CD4-positive, alpha-beta T cell treated with Interleukin-21 for 1 hour (primary cell): Measurements from ENCODE around the gene TNFRSF19.
A peak's percentile ranks its signal among the peaks of the same experiment; 100 is the strongest.
"Not testable (repeated sequence)": the region's sequence is repeated elsewhere in the genome, so short reads cannot be mapped to it uniquely, and the experiment has no call there.

Experiments used
- DNase-seq: peaks from one replicate; pipeline ENCODE4 v3.0.0-alpha.2; 2020

TNFRSF19 gene

DNA sequence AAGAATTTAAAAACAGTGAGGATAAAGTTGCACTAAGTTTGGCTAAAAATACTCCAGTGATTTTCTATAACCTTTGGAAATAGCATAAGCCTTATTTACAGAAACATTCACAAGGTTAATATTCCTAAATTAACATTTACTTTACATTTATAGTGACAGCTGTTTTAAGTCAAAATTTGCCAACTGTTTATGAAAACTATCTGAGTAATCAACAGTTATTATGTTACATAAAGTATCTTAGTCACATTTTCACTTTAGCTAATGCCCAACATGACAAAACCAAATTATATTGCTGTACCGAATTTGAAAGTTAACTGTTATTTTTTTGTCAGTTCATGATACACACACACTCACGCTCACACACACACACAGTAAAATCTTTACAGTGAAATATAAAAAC, 1.2 kb downstream of the TNFRSF19 start:
- no peak for DNase-seq

DNA sequence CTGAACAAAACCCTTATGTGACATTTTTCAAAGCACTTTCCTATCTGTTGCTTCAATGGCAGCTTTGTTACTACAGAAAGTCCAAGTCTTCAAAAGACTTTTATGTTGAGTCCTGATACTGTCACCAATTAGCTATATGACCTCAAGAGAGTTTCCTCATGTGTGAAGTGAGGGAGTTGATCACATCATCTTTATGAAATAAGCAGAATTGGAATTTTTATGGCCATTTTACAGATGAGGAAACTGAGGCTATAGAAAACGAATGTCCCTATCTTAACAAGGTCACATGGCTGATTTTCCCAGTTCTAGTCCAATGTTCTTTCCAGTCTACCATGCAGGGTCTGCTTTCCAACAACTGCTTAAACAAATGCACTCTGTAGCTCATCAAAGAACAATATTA, 2.6 kb downstream of the TNFRSF19 start:
- no peak for DNase-seq

DNA sequence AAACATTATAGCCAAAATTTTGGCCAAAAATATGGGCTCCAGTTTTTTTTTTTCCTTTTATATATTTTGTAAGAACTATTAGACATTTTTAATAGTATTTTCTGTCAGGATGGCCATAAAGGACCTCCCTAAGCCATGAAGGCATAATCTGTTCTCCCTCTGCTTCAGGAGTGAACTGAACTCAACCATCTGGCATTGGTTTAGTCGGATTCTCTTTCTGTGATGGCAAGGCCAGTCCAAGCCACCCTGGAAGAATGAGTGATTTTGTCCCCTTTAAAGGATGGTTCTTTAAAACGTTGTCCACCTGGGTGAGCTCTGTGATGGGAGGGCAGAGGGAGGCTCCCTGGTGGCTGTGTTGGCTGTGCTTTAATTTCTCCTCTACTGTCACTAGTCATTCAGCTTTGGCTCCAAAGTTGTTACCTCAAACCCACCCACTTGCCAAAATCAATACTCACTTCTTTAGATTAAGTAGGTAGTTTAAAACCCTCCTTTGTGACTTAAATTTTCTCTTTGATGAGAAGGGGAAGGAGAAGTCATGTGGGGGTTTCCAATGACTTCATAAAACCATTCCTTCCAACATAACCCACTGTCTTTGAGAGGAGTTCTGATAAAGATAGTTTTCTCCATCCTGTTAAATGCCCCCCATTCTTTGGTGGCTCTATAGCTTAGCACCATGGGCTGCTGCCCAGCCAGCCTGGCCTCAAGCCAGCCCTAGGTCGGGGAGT, 4.4 kb downstream of the TNFRSF19 start:
- no peak for DNase-seq

DNA sequence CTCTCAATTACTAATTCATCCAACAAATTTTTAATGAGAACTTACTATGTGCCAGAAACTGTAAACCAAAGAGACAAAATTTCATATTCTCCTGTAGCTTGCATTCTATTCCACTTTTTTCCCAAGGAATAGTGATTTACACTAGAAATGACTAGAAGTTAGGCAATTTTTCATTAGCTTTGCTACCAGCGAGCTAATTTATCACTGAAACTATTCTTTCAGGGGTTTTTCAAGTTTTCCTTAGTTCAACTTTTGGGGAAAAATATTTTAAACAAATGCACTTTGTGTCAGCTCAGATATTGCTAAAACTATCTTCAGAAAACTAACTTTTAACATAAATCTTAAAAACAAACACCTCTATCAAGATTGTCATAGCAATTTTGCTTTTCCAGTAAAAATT, 5.4 kb downstream of the TNFRSF19 start:
- no peak for DNase-seq

DNA sequence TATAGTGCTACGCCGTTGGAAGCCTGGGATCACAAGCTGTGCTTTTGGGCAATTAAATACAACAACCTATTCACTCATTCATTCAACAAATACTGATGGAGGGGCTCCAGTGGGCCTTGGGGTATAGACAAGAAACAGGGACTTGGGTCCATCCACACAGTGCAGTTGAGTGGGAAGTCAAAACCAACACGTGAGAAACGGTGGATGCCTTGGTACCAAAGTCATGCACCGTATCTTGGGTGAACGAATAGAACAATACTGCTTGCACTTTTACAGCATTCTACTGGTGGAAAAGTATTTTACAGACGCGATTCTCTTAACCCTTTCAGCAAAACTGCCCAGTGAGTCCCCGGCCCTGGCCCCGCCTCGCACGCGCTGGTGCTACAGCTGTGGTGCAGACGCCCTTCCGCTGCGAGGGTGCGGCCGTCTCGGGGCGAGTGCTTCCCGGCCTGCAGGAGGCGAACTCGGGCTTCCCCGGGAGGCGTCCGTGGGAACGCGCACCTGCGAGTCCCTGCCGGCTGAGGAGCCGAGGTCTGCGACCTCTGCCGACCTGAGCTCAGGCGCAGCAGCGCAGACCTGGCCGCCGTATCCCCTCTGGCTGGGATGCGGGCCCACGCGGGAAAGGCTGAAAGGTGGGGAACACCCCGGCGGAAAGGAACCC, 8.3 kb downstream of the TNFRSF19 start:
- DNase-seq, result peak; percentile 67

DNA sequence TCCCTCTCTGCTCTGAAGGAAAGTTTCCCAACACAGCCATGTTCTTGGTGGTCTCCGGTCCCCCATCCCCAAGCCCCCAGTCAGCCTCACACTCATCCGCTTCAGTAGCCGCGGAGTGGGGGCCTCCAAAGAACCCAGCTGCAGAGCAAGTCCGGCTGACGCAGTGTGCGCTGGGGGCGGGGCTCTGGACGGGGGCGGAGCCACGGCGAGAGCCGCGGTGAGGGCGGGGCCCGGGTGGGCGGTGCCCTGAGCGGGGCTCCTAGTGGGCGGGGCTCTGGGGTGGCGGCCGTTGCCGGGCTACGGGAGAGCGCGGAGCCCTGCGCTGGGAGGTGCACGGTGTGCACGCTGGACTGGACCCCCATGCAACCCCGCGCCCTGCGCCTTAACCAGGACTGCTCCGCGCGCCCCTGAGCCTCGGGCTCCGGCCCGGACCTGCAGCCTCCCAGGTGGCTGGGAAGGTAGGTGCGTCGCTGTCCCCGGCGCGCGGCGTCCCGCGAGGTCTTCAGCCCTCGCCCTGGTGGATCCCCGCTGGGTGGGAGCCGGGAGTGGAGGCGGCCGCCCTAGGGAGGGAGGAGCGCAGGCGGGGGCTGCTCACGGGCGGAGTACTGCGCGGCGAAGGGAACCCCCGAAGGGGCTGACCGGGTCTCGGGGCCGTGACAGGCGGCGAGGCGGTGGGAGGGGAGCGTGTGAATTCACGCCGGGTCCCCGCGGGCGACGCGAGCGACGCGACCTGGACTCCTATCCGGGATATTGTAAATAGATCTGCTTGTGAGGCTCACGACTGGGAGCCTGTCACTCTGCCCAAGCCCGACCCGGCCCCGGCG, 9.1 kb downstream of the TNFRSF19 start:
- peak; percentile 91 for DNase-seq

DNA sequence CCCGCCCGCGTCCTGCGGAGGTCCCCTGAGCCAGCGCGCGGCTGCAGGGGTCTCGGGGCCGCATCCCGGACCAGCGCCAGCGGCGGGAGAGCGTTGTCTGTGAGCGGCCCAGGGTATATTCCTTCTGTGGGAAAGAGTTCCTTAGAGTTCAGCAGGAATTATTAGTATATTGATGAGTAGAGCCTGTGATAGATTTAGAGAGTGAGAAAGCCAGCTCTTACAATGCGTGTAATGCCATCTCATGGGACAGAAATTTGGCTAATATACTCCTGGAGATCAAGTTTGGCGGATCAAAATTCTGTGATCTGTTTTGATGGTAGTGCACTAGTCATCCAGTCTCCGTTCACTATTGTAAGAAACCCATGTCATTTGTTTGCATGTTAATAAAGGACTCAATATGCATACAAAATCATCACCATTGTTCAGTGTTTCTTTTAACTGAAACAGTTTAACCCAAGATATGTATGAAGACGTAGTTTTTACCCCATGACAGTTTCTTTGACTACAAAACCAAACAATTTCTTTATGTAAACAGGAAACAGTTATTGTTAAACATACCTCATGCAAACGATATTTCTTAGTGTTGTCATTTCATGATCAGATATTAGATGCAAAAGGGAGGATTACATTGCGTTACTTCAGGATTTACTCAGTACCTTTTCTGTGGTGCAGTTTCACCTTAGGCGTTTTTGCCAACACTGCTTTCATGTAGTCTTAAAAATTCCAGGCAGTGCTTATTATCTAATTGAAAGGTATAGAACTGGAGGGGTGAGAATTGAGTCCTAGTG, 9.9 kb downstream of the TNFRSF19 start:
- no peak for DNase-seq

DNA sequence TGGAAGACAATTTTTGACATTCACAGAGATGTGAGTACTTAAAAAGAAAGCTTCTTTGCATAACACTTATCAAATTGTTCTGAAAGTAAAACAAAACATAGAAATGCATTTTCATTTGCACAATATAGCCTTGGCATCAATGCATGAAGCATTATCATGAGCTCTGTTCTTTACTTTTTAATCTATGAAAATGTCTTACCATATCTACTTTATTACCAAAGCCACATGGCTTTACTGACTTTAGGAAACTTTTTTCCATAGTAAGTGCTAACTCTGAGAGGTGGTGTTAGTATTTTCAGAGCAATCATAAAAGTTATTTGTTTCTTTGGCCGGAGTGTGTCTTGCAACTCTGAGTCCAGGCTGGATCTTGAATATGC, 10.5 kb downstream of the TNFRSF19 start:
- DNase-seq, result no peak

DNA sequence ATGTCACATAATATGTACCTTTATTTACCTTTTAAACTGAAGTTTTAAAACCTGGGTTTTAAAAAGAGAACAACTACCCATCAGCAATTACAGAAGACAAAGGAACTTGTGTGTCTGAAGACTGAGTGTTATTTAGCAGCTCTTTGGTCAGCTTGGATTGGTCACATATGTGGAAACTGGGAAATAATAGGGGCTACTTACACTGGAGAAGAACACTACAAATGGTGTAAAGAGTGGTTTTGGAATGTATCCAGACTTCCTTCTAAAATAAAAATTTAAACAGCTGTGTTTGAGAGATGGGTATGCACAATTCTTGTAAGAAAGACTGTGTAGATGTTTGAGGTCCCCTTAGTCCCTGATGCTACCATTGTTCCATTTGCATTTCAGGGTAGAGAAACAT, 13.3 kb downstream of the TNFRSF19 start:
- DNase-seq, result no peak

DNA sequence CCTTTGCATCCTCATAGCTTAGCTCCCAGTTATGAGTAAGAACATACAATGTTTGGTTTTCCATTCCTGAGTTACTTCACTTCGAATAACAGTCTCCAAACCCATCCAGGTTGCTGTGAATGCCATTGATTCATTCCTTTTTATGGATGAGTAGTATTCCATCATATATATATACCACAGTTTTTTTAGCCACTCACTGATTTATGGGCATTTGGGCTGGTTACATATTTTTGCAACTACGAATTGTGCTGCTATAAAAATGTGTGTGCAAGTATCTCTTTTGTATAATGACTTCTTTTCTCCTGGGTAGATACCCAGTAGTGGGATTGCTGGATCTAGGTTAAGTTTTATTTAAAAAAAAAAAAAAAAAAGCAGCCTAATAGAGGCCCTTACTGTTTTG, 14.1 kb downstream of the TNFRSF19 start:
- DNase-seq, result no peak

DNA sequence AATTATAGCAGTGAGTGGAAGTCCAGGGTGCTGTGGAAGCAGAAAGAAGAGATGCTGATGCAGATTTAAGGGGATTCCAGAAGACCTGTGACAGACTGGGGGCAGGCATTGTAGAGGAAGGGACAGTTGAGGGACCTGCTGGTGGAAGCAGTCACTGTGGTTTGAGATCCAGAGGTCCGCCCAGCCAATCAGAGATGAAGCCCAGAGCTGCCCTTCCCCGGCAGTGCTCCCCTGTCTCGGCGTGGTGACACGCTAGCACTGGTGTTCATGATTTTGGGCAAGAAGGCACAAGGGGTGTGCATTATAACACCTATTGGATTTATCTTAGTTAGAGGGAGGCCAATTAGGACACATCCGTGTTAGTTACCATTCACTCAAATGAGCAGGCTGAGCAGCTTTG, 16.1 kb downstream of the TNFRSF19 start:
- no peak for DNase-seq

DNA sequence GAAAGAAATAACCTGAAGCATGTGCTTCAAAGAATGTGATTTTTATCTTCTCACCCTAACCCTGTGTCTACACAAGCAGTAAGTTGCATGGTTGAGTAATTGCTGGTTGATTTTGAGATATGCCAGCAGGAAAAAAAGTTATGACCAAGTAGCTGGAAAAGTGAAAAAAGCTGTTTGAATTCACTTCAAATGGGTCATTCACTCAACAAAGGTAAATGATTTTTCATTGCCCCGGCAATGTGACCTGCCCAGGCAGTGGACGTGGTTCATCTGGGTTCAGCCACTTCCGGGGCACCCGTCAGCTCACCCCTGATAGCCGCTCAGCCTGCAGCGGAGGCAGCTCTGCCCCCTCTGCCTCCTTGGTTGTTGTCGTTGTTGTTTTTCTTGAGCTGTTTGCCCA, 18.5 kb downstream of the TNFRSF19 start:
- DNase-seq, result no peak

DNA sequence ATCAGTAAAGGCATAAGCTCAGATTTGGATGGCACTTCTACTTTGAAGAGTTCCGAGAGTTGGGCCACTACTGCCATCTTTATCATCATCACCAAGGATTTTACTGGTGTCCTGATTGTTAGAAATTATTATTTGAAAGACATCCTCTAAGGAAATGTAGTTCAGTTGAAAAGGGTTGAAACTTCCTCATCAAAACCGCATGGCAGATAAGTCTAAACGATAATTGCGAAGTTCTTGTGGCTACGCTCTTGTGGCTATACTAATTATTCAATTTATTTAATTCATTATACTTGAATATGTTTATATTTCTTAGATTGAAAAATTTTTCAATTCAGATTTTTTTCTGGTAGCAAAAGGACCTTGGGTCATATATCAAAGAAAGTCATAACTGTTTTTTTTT, 22.4 kb downstream of the TNFRSF19 start:
- no peak for DNase-seq

DNA sequence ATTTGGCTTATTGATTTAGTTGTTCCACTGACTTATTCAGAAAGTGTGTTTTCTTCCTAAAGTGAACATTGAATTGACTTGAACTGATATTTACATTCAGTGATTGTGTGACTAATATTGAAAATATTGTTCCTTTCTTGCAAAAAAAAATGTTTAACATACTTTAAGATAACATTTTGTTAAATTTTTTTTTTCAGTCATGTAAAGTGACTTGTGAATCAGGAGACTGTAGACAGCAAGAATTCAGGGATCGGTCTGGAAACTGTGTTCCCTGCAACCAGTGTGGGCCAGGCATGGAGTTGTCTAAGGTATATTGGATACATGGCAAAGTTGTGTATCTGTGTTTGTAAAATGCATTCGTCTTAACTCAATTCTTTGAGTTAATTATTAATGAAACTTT, 22.9 kb downstream of the TNFRSF19 start:
- DNase-seq, result no peak

DNA sequence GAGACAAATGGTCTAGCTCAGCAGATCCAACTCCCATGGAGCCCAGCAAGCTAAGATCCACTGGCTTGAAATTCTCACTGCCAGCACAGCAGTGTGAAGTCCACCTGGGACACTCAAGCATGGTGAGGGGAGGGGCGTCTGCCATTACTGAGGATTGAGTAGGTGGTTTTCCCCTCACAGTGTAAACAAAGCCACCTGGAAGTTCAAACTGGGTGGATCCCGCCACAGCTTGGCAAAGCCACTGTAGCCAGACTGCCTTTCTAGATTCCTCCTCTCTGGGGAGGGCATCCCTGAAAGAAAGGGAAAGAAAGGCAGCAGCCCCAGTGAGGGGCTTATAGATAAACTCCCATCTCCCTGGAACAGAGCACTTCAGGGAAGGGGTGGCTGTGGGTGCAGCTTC, 24.1 kb downstream of the TNFRSF19 start:
- DNase-seq, result not testable (repeated sequence)

DNA sequence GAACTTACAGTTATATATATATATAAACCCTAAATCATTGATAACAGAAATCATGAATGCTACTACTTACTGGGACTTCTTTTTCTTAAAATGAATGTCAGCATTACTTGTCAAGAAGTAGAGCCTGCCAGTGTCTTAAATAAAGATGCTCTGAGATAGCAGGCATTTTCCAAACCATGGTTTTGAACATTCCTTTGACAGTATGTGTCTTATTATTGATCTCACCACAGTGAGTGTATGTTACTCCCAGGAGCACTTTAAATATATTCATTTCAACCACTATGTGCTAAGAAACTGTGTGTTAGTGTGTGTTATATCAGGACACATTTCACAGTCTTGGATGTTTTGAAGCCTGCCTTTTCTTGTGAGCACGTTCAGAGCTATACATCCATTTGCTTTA, 28.2 kb downstream of the TNFRSF19 start:
- DNase-seq, result no peak

DNA sequence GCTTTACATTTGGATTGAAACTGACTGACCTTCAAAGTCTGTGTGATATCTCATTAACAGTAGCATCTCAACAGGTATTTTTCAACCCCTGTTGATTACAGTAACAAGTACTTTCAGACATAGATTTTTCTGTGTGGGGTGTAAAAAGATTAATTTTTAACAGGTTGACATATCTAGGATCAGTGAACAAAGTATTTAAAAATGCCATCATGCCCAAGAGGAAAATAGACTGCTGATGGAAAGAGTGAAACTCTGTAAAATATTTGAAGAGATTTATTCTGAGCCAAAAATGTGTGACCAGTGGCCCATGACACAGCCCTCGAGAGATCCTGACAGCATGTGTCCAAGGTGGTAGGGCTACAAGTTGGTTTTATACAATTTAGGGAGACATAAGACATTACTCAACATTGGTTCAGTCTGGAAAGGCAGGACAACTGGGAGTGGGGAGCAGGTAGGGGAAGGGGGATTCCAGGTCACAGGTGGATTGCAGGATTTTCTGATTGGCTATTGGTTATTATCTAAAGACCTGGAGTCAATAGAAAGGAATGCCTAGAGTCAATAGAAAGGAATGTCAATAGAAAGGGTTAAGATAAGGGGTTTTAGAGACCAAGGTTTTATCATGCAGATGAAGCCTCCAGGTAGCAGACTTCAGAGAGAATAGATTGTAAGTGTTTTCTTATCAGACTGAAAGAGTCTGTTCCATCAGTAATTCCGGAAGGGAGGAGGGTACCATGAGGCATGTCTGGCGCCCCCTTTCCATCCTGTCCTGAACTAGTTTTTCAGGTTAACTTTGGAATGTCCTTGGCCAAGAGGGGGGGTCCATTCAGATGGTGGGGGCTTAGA, 29.1 kb downstream of the TNFRSF19 start:
- no peak for DNase-seq

DNA sequence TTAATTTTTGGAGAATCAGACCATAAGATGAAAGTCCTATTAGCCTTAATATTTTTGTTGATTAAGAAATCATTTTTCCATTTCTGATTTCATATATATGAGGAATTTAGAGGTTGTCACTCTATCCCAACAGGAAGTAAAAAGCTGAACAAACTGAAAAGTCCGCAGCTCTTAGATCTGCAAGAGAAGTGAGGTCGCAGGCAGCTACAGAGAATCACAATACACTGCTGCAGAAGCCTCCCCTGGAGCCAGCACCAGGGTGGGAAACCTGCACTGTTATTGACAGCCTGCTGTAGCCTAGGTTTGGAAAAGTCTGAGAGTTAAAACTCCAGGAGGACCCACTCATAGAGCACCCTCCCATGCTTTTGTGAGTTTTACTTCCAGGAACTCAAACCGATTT, 29.9 kb downstream of the TNFRSF19 start:
- no peak for DNase-seq

DNA sequence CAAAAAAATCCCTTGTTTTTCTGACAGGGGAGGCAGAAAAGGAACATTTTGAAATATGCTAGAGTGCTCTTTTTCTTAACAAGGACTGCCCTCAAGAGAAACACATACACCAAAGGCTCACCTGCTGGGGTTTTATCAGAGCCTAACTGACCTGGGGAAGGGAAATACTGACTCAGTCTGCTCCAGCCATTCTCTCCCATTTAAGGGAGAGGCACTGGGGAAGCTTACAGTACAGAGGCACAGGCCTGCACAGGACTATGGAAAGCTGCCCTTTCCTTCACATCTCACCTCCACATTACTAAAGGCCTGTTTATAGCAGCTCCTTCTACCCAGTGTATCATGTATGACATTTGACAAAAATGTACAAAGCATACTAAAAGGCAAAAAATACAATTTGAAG, 30.3 kb downstream of the TNFRSF19 start:
- DNase-seq, result no peak

DNA sequence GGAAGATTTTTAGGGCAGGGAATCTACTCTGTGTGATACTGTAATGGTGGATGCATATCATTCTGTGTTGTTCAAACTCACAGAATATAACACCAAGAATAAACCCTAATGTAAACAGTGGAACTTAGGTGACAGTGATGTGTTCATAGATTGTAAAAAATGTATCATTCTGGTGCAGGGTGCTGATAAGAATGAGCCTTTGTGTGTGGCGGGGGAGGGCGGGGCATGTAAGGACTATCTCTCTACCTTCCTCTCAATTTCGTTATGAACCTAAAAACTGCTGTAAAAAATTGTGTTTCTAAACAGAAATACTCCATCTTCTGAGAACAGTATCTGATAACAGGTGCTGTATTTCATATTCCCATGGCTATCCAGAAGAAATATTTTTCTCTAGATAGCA, 35.6 kb downstream of the TNFRSF19 start:
- no peak for DNase-seq

DNA sequence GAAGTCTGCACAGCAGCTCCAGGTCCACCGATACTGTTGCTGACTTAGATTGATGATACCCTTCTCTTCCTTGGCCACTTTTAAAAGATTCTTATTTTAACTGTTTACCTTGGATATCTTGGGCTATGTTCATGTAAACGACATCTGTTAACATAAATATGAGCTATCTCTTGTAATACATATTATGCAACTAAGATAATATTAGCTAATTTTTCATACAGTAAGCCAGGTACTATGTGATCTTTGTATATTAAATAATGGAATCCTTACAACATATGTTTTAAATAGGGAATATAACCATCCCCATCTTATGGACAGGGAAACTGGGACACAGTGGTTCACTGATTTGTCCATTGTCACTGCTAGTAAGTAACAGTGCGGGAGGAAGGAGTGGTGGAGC, 37.9 kb downstream of the TNFRSF19 start:
- no peak for DNase-seq

DNA sequence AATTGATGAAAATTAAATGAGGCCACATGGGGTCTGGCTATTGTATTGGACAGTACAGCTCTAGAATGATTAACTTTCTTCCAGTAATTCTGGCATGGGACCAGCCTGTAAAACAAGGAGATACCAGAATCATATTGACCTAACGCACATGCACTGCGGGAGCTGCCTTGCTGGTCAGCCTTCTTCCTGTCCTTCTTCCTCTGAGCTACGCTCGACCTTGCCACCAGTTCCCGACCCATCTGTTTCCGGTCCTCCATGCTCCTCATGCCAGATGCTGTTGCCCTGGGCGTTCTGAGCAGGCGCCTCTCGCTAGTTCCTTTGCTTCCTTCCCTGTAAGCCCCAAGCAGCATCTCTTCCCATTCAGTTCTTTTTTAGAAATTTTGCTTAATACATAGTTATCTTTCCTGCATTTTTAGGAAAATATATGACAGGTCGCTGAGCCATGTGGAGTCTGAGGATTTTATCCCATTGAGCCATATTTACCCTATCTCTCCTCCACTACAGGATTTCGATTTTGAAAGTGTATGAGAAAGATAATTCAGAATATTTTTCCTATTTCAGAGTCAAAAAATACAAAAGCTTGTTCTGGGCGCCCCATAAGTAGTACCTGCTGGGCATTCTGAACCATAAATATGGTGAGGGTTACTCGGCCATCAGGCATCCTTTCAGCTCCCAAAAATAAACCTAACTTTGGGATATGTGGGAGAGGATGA, 38.6 kb downstream of the TNFRSF19 start:
- DNase-seq, result no peak
